NCI-H128 (cell line): ENCODE data around the gene ADK.
A peak's percentile ranks its signal among the peaks of the same experiment; 100 is the strongest.
"Not testable (repeated sequence)": the region's sequence is repeated elsewhere in the genome, so short reads cannot be mapped to it uniquely, and the experiment has no call there.

ENCODE experiments used
- DNase-seq: peaks from one replicate; lab custom pipeline; 2025; ENCODE audit not compliant: unreplicated experiment; lab: John Stamatoyannopoulos, UW

The ADK gene

DNA sequence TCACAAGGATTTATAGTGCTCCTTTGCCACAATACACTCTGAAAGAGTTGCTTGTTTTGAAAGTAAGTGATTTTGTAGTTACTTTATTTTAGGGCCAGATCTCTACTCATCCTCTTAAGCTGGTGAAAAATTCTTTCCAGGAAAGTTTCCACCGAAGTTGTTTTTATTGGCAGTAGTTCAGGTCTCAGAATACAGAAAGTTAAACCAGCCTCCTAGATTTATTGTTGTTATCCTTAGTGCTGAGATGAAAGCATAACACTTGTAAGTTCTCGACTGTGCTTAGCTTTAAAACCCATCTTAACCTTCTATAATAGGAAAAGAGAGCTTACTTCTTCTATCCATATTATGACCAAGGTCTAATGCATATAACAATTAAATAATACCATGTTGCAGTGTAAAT lies 5.9 kb upstream of the ADK start:
- no peak for DNase-seq

DNA sequence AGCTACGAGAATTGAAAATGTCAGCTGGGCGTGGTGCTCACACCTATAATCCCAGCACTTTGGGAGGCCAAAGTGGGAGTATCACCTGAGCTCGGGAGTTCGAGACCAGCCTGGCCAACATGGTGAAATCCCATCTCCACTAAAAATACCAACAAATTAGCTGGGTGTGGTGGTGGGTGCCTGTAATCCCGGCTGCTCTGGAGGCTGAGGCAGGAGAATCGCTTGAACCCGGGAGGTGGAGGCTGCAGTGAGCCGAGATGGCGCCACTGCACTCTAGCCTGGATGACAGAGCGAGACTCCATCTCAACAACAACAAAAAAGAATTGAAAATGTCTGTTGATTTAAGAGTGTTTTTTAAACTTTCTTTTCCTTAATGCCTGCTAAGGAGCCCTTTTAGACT lies 4.0 kb upstream of the ADK start:
- not testable (repeated sequence) for DNase-seq

DNA sequence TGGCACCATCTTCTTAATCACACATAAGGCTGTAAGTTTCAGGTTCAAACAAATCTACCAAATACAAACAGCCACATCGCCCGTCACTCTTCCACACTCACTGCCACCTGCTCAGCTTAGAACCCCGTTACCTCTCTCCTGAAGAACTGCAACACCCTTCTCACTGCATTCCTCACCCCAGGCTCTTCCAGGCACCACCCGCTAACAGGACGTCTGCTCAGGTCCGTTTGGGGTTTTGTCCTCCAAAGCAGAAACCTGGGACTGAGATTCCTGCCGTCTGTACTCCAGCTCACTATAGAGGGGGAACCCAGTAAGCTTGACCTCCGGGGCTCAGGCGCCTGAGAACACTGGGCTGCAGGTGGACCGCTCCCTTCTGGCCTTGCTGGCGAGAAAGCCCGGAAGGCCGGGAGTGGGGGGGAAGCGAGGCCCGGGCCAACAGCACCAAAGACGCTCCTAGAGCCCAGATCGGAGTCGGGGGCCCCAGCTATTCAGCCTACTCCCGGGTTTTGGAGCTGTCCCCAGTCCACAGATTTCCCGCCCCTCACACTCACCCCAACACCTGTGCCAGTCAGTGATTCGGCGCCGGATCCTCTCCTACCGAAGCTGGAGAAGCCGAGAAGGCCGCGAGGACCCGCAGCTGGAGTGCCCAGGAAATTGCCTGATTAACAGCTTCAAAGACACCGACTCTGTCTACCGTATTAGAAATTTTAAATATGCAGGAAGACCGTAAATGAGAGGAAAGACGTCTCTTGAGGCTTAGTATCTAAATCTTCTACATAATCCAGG lies 624 bp upstream of the ADK start, which contains the start of gene AP3M1:
Gene AP3M1, minus strand, starts transcription at position 625 of the 786 bp plus-strand sequence. CDS start 12,449 bp downstream, outside the sequence.
- peak; percentile 92 for DNase-seq

DNA sequence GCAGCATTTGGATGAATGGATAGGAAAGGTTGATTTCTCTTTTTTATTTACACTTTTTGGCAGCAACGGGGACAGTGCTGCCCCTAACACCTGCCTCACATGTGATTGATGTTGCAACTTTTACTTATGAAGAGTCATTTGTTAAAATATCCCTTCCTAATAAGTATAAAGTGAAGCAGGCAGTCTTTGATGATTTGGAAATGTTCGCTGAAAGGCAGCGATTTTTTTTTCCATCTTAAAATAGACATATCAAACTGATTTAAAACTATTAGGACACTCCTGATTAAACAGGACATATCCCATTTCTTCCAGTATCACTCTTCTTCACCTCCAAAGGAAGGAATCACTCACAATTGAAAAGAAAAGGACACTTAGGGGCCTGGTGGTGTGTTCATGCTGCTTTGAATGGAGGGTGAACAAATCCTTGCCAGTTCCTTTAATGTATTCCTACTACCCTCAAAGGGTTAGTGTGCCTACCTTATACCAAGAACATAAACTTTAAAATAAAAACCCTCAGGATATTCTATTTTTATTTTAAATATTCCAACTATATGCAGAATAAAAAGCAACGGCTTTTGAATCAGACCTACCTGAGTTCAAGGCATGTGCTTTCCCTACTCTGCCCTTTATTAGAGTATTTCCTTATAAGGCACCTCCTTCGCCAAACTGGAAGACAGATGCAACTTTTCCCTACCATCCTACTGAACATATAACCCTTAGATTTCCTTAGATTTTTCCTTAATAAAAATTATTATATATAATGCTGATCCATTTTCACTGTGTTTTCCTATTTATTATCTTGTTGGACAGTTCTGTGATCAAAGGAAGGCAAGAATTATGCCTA lies 1.1 kb downstream of the ADK start:
- DNase-seq, result no peak

DNA sequence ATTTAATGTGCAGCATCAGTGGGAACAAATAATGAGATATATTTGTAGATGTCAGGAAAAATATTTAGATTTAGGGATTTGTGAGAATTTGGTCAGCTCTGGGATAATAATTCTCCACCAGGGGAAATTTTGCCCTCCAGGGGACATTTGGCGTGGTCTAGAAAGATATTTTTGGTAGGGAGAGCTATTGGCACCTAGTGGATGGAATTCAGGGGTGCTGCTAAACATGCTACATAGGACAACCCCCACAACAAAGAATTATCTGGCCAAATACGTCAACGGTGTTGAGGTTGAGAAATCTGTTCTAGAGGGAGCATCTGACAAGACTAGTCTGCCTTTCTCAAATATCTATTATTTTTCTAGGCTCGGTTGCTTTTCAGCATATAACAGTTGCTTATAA lies 2.1 kb downstream of the ADK start:
- DNase-seq, result no peak

DNA sequence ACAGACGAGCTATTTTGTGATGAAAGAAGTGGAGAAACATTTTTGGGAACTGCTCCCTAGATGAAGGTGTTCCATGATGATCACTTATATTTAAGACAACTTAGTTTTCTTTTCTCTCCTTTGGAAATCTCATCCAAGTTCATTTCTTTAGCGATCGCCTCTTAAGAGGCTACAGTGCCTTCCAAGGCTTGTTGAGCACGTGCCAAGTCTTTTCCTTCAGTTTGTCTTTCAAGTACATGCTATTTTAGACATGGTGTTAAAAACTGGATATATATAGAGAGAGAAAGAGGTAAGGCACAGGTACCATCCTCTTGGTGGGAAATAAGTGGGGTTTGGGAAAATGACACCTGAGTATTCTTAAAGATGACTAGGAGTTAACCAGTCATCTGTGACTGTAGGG lies 2.7 kb downstream of the ADK start:
- DNase-seq, result no peak

DNA sequence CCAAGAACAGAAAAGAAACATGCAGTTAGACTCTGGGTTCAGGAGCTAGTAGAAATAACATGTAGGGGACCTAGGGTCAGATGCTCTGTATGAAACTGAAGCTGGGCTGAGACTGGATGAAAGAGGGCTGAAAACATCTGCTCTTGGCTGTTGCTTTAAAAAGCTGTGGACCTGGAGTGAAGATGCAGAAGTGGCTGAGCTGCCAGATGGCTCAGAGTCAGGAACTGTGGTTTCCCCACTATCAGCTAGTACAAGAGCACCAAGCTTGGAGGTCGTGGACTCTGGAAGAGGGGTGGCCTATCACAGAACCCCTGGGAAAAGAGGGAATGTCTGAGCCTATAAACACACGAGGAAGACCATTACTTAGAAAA lies 5.9 kb downstream of the ADK start:
- DNase-seq, result no peak

DNA sequence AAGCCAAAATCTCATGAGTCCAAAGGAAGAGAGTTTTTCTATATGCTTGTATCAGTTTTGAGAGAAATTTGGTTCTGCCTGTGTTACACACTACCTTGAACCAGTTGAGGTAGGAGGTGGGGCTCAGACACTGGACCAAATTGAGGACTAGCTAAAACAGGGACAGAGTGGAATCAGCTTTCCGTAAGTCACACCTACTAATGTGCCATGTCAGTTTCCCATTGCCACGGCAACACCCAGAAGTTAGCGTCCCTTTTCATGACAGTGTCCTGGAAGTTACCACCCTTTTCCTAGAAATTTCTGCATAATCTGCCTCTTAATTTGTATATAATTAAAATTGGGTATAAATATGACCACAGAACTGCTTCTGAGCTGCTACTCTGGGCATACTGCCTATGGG lies 9.0 kb downstream of the ADK start:
- DNase-seq, result no peak

DNA sequence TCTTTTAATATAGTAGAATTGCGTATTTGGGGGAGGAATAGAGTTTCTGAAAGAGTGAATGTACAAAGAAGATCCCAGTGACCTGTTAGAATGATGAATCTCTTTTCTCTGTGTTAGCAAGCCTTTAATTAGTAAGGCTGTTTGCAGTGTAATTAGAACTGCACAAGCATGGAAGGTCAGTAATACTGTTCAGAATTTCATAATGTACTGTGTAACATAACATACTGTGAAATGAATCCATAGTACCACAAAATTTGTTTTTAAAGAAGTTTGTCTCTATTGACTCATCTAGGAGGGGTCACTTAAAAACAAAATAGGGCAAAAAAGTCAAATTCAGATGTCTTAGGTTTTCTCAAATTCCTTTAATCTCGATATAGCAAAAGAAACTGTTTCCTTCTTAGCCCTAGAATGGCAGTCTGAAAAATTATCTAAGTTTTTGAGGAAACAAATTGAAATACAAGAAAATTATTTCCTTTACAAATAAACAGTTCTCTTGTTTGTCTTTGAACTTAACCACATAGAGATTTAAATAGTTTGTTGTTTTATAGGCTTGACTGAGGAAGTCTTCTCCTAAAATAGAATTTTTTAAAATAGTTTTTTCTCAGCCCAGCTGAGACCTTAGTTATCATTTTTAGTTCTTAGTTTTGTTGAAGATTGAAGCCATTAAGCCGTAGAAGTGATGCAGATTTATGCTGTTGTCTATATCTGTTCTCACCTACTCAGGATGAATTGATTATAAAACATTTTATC lies 12.5 kb downstream of the ADK start:
- no peak for DNase-seq

DNA sequence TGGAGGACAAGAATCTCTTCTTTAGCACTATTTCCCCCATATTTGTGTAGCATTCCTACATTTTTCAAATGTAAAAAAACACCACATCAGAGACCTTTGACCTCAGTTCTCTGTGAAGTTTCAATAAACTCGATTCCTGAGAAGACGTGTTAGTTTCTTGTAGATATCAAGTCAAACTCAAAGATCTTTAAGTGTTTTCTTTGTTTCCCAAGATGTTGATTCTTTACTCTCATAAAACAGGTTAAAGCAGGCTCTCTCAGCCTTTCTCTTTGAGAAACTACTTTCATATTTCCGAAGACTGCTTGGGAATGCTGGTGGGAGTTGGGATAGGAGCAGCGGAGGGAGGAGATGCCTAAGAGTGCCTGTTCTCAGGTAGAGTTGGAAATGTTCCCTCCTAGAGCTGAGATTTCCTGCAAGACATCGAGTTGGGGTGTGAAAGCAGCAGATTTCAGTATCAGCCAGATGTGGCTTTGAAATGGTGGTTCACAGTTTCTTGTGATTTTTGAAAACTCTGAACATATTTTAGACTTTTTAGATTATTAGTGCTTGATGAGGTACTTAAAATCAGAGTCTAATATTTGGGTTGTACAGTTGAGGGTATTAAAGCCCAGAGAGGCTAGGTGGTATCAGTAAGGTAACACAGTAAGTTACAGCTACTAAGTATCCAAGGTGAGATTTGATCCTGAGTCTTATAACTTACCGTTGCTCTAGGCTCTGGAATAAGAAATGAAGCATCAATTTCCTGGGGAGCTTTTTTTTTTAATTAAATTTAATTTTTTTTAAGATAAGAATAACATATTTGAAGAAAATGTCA lies 13.9 kb downstream of the ADK start:
- DNase-seq, result no peak

DNA sequence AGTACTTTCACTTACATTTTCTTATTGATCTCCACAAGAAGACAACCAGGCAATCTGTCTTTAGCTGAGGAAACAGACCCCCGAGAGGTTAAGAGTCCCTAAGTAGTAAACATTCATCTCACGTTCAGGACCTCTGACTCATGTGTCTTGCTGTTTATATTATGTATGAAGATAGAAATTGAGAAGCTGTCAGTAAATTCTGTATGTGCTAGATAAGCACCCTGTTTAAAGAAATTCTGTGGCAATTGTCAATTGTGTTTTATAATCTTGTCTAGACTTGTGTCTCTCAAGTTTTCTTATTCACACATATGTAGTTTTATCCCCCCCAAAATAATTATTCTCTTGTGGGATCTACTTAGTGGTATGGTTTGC lies 14.5 kb downstream of the ADK start:
- no peak for DNase-seq

DNA sequence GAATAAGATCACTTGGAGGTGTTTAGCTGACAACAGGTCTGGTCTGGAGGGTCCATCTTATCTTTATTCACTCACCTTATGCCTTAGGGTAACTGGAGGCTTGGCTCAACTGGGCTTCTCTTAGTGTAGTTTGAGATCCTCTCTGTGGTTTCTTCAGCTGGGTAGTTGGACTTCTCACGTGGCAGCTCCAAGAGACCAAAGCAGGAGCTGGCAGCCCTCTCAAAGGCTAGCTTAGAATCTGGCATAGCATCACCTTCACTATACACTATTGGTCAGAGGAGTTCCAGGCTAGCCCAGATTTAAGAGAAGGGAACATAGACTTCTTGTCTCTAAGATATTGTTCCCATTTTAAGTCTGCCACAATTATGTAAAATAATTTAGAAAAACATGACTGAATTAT lies 16.4 kb downstream of the ADK start:
- DNase-seq, result no peak

DNA sequence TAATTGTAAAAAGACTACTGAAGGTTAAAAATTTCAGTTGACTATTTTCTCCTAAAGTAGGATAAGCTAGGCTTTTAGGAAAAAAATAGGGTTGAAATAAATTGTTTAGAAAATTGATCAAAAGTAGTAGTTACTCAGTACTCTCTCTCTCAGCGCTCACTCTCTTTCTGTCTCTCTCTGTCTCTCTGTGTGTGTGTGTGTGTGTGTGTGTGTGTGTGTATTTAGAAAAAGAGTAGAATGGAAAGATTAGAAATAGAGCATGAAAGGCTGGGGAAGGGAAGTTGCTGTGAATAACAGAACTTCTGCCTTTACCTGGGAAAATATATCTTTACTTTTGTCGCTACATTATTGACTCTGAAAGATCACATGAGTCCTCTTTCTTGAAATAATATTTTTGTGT lies 20.6 kb downstream of the ADK start:
- no peak for DNase-seq

DNA sequence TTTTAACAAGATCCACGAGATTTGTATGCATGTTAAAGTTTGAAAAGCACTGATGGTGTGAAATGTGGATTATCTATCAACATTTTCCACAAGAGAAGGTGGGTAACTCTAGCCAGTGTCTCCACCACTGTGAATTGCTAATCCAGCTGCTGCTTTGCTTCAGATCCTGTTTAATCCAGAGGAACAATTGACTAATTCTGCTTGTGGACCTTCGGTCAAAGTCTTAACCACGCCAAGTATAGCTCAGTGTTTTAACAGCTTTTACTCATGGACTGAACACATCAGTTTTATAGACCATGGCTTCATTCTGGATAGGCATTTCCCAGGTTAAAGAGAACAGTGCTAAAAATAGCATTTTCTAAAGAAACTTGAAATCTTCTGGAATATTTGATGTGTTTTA lies 23.5 kb downstream of the ADK start:
- no peak for DNase-seq

DNA sequence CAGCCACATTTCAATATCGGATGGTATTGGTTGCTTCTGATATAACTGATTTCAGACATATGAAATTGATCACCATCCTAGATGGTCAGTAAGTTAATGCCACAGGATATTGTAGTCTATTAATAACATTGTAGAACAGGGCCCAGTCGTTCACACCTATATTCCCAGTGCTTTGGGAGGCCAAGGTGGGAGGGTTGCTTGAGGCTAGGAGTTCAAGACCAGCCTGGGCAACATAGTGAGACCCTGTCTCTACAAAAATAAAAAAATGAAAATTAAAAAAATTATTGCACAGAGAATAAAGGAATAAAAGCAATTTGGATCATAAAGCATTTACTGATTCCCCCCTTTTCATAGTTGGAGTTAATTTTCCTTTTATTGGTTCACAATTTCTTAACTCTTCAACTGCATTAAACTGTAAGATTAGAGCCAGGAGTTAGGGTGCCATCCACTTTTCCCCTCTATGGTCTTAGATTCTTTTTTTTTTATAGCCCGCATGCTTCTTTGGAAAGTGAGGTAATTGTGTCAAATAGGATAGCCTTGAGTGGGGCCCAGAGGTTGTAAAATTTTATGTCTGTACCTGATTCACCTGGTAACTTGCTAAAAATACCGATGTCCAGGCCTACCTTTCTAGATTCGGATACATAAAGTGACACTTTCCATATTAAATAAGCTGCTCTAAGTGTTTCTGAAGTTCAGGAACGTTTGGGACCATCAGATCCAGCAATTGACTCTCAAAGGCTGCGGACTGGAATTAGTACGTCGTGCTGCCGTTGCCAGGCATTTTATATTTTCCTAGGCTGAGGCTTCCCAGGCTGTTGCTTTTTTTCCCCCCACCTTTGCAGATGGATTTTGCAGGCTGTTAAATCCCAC lies 24.7 kb downstream of the ADK start:
- no peak for DNase-seq

DNA sequence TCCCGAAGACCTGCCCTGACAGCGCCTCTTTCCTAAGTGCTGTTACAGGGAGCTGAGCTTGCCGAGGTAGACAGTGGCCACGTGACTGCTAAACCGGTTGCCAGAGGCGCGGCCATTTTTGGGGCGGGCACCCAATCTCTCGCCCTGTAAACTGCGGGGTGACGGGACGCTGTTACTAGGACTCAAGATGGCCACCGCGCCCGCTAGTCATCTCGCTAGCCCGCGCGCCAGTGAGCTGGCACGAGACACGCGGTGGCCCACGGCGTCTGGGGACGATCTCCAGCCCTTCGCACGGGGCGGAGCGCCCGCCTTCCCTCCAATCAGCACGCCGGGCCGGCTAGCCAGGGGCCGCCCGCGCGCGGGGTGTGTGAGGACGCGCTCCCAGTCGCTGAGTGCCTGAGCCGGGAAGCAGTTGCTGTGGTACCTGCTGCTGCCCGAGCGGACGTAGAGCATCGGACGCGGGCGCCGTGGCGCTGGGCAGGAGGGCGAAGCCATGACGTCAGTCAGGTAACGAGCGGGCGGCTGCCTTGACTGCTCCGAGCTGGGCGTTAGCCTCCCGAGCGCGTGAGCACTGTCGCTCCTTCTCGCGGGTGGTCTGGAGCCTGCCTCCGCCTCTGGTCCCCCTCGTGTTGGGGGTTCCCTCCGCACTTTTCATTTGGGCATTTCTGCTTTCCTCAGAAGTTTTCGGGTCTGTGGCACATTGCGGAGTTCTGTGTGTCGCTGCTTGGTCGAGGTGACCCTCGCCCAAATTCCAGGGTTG lies 25.5 kb downstream of the ADK start:
- DNase-seq, result peak; percentile 85

DNA sequence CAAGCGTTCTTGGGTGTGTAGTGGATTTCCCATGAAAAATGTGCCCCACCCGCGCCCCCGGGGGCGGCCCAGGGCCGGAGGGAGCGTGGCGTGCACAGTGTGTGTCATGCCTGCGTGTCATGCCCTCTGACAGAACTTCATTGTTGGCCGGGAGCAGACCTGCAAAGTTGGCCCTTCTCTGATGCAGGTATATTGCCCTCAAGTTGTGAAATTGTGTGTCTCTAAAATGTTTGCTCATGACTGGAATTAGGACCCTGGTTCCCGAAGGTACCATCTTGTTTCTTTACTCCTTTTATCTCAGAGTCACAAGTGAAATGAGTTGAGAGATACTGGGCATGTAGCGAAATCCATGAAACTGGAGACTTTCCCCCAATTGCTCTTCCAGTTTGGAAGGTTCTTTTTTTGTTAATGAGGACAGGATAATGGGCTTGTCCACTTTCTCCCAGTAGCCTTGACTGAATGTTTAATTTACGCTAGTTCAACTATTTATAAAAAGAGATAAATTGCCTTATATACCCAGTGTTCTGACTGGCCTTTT lies 26.2 kb downstream of the ADK start:
- DNase-seq, result no peak

DNA sequence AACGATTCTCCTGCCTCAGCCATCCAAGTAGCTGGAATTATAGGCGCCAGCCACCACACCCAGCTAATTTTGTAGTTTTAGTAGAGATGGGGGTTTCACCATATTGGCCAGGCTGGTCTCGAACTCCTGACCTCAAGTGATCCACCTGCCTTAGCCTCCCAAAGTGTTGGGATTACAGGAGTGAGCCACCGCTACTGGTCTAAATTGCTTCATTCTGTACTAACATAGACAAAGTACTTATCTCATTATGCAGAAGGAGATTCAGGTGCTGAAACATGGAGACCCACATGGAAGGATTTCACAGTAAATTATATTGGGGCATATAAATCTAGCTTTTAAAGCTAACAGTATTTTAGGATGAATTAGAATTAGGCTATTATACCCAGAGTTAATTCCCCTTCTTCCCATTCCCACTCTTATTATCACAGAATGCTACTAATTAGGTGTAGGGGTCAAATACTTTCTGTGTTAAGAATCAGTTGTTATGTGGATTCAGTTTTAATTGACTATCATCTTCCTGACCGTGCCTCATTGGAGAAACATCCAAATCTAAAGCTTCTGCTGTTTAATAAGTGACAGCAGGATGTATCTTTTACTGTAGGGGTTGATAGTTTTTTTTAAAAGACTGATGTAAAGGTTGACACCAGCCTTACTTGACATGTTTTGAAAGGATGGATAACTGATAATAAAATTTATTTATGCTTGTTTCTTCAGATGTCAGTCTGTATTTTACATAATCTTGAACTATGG lies 27.2 kb downstream of the ADK start:
- DNase-seq, result no peak
